Glomerular visceral epithelial cell (primary cell): ENCODE data around the gene TNFRSF8.
"Not testable (repeated sequence)": the region's sequence is repeated elsewhere in the genome, so short reads cannot be mapped to it uniquely, and the experiment has no call there.

Experiments
- DNase-seq: peaks from one replicate; pipeline ENCODE4 v3.0.0-alpha.2; 2016; ENCODE audit errors: extremely low spot score

TNFRSF8 gene

GRCh38 chr1:12063141-12064072 lies at the start of gene TNFRSF8:
TSS of gene TNFRSF8 (plus strand) at chr1:12063303. CDS start at chr1:12063599, 296 bp downstream.
- no peak for DNase-seq

GRCh38 chr1:12014141-12014991 lies 48.7 kb upstream of the TNFRSF8 start:
- no peak for DNase-seq

GRCh38 chr1:12015001-12015491 lies 48.1 kb upstream of the TNFRSF8 start:
- no peak for DNase-seq

- DNase-seq, result no peak
Observed at GRCh38 chr1:12015499-12015898, 47.6 kb upstream of the TNFRSF8 start.

- no peak for DNase-seq
Observed at GRCh38 chr1:12016182-12016581, 46.9 kb upstream of the TNFRSF8 start.

- DNase-seq, result peak; percentile 14
Observed at GRCh38 chr1:12019858-12020509, 43.1 kb upstream of the TNFRSF8 start.

- no peak for DNase-seq
Observed at GRCh38 chr1:12021616-12022015, 41.5 kb upstream of the TNFRSF8 start.

- no peak for DNase-seq
Observed at GRCh38 chr1:12022036-12022435, 41.1 kb upstream of the TNFRSF8 start.

- no peak for DNase-seq
Observed at GRCh38 chr1:12026586-12026985, 36.5 kb upstream of the TNFRSF8 start.

- no peak for DNase-seq
Observed at GRCh38 chr1:12028248-12028647, 34.9 kb upstream of the TNFRSF8 start.

- no peak for DNase-seq
Observed at GRCh38 chr1:12028957-12029511, 34.1 kb upstream of the TNFRSF8 start.

- DNase-seq, result no peak
Observed at GRCh38 chr1:12029720-12030339, 33.3 kb upstream of the TNFRSF8 start.

- peak; percentile 26 for DNase-seq
Observed at GRCh38 chr1:12031039-12031980, 31.8 kb upstream of the TNFRSF8 start.

GRCh38 chr1:12032161-12032621 lies 30.9 kb upstream of the TNFRSF8 start:
- no peak for DNase-seq

- DNase-seq, result not testable (repeated sequence)
Observed at GRCh38 chr1:12033441-12033840, 29.7 kb upstream of the TNFRSF8 start.

- DNase-seq, result no peak
Observed at GRCh38 chr1:12034381-12034801, 28.7 kb upstream of the TNFRSF8 start.

- DNase-seq, result no peak
Observed at GRCh38 chr1:12035312-12035711, 27.8 kb upstream of the TNFRSF8 start.

- DNase-seq, result no peak
Observed at GRCh38 chr1:12037486-12038355, 25.4 kb upstream of the TNFRSF8 start.
